H4 (cell line): ENCODE data around the gene H2AZ2. TPM values are rescaled to one million over a fixed set of nuclear protein-coding genes. Genes with fewer than 3 reads are reported as not detected.
"Not testable (repeated sequence)": the region's sequence is repeated elsewhere in the genome, so short reads cannot be mapped to it uniquely, and the experiment has no call there.

Experiments used
- DNase-seq: peaks from one replicate; pipeline ENCODE4 v3.0.0-alpha.2; 2015; ENCODE audit warnings: low spot score
- total RNA-seq: library from RNA; depleted of rRNA; stranded (reverse); fragments of >200 nt; shearing (Covaris generic); gene quantifications from 2 replicates; pipeline ENCODE4 v1.2.3, GENCODE V29; 2014; rRNA removed

H2AZ2 gene
- total RNA-seq, 1 experiment from 2014 or later = 875 TPM

DNA sequence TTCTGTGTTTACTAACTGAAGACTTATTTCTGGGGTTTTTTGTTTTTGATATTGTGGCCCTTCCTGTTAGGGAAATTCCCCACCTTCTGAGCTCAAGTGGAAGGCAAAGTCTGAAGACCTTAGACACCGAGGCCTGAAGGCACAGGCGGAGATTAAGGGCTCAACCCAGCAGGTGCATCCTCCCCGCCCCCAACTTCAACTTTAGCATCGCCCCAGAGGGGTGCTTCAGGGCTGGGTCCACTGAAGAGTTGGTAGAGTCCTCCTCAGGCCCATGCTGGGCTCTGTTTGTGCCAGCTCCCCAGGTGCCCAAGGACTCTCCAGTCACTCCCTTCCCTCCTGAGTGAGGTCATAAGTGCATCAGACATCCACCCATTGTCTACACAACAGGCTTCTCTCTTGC, 60.8 kb downstream of the H2AZ2 start:
- no peak for DNase-seq

DNA sequence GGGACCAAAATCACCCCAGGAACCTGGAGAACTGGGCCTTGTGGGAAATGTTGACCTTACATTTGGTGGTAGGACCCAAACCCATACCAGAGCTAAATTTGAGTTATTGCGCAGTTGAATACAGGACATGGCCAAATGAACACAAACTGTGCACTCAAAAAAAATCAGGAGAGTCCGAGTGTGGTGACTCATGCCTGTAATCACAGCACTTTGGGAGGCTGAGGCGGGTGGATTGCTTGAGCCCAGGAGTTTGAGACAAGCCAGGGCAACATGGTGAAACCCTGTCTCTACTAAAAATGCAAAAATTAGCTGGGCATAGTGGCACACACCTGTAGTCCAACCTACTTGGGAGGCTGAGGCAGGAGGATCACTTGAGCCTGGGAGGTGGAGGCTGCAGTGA, 62.7 kb downstream of the H2AZ2 start:
- not testable (repeated sequence) for DNase-seq

DNA sequence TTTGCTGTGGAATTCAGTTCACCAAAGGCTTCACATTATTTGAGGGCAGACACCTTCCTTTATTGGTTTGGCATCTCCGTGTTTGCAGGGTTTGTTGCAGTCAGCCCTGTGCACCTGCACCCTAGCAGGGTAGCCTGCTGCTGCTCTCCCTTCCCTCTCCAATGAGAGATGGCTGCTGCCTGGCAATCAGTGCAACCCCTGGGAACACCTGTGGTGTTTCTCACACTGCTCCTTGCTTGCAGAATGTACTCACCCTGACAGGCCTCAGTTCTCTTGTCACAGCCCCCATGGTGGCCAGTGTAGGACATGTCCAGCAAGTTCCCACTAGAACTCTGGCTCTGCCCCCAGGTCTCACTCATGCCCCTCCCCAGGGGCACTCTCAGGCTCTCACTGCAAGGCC, 63.5 kb downstream of the H2AZ2 start:
- no peak for DNase-seq

DNA sequence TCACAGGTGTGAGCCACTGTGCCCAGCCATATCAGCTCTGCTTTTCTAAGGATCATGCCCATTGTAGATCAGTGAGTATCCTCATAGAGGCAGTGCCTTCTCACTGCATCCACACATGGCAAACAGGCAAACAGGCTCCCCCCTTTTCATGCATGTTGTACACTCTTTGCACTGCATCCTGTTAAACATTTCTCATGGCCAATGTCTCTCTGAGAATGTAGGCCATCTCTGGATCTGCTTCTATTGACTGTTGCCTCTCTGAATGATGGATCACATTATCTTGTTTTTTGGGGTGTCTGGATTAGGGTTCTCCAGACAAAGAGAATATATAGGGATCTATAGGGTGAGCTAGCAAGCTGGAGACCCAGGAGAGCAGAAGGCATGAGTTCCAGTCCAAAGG, 64.5 kb downstream of the H2AZ2 start:
- DNase-seq = no peak

DNA sequence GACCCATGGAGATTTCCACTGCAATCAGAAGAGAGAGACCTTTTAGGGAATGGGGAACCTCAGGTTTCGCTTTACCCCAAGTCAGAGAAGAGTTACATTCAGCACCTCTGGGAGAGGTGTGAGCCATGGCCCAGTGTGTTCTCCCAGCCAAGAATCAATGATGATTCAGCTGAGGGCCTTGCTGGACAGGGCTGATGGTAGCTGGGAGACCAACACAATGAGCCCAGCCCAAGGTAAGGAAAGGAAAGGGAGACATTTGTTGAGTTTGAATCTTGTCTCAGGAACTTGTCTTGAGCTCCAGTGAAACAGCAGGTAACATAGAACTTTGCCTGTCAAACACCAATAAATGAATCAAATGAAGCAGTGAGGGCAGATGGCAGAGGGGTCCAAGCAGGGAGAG, 65.4 kb downstream of the H2AZ2 start:
- DNase-seq = no peak

Other genes starting within 250 kb of the H2AZ2 start
- gene OGDH, start 241.5 kb downstream of the H2AZ2 start, total RNA-seq = 67.1 and 93.7 TPM in 2 replicates
- 3.9 and 4.6 TPM in 2 replicates for gene ZMIZ2, start 99.2 kb downstream of the H2AZ2 start, total RNA-seq
- 13,857 and 15,820 TPM in 2 replicates for gene PPIA, start 51.4 kb downstream of the H2AZ2 start, total RNA-seq
- gene PURB, start 37.4 kb upstream of the H2AZ2 start, total RNA-seq = 19.8 and 21.1 TPM in 2 replicates
- gene MYO1G, start 130.9 kb upstream of the H2AZ2 start, total RNA-seq = not detected in 2 replicates
- gene CCM2, start 152.1 kb upstream of the H2AZ2 start, total RNA-seq = 61.5 and 78.6 TPM in 2 replicates
- gene NACAD, start 240.9 kb upstream of the H2AZ2 start, total RNA-seq = 2.0 TPM in 2 replicates